WTC11 (cell line): ENCODE data around the gene EXOC4. TPM values are rescaled to one million over a fixed set of nuclear protein-coding genes. Genes with fewer than 3 reads are reported as not detected.

Experiments
- ATAC-seq: fragments of 200-7000 bp; cut with Tn5 transposase; 2 replicates; pipeline ENCODE4 v1.10.0; 2021; ENCODE audit warnings: mild to moderate bottlenecking, moderate library complexity
- CTCF ChIA-PET: fragments of 300-600 bp; sonication (Branson Sonifier 250); formaldehyde crosslinking; loops from one replicate; lab custom pipeline; 2021; ENCODE audit warnings: antibody characterized with exemption; lab: Charles Lee
- POLR2A ChIA-PET: fragments of 350-600 bp; sonication (Branson Sonifier 250); formaldehyde crosslinking; loops from one replicate; lab custom pipeline; 2021; ENCODE audit warnings: antibody characterized with exemption; lab: Charles Lee
- DNase-seq: peaks from one replicate; pipeline ENCODE4 v3.0.0; 2021; ENCODE audit warnings: low spot score
- H3K27ac Mint-ChIP-seq: 2 replicates; pipeline ENCODE4 v1.8.0; 2021; ENCODE audit warnings: mixed read lengths
- H3K27me3 Mint-ChIP-seq: 2 replicates; pipeline ENCODE4 v1.8.0; 2021; ENCODE audit warnings: low read depth, mild to moderate bottlenecking, moderate library complexity, mixed read lengths
- H3K36me3 Mint-ChIP-seq: 2 replicates; pipeline ENCODE4 v1.8.0; 2021; ENCODE audit warnings: mixed read lengths
- H3K4me1 Mint-ChIP-seq: 2 replicates; pipeline ENCODE4 v1.8.0; 2022; ENCODE audit warnings: mixed read lengths
- H3K4me3 Mint-ChIP-seq: 2 replicates; pipeline ENCODE4 v1.8.0; 2021; ENCODE audit warnings: mild to moderate bottlenecking, moderate library complexity, mixed read lengths
- H3K9me3 Mint-ChIP-seq: 2 replicates; pipeline ENCODE4 v1.8.0; 2021; ENCODE audit warnings: mixed read lengths
- ATF1 ChIP-seq: sonication (generic); formaldehyde crosslinking; IDR thresholded peaks from 2 replicates; pipeline ENCODE4 v1.8.1; 2023; ENCODE audit warnings: mild to moderate bottlenecking, moderate library complexity, missing genetic modification reagents
- ESRRA ChIP-seq: sonication (generic); formaldehyde crosslinking; IDR thresholded peaks from 2 replicates; pipeline ENCODE4 v1.8.1; 2022; ENCODE audit warnings: mild to moderate bottlenecking, missing genetic modification reagents, borderline replicate concordance
- GTF2I ChIP-seq: fragments of 250-450 bp; sonication (Bioruptor Pico); conservative IDR thresholded peaks from 2 replicates; pipeline ENCODE4 v1.4.0; 2021; ENCODE audit warnings: mild to moderate bottlenecking
- MYBL2 ChIP-seq: sonication (generic); formaldehyde crosslinking; IDR thresholded peaks from 2 replicates; pipeline ENCODE4 v1.8.1; 2023; ENCODE audit warnings: mild to moderate bottlenecking, moderate library complexity, missing genetic modification reagents
- RELA ChIP-seq: sonication (generic); formaldehyde crosslinking; IDR thresholded peaks from 2 replicates; pipeline ENCODE4 v1.8.1; 2022; ENCODE audit warnings: missing genetic modification reagents, mild to moderate bottlenecking, borderline replicate concordance
- SOX15 ChIP-seq: fragments of 250-450 bp; sonication (Bioruptor Pico); IDR thresholded peaks from 2 replicates; pipeline ENCODE4 v1.9.0; 2021; ENCODE audit warnings: mild to moderate bottlenecking
- TCF7 ChIP-seq: sonication (generic); formaldehyde crosslinking; IDR thresholded peaks from 2 replicates; pipeline ENCODE4 v1.8.0; 2022; ENCODE audit warnings: mild to moderate bottlenecking, low read depth, missing genetic modification reagents, moderate library complexity
- ZNF121 ChIP-seq: sonication (generic); formaldehyde crosslinking; IDR thresholded peaks from 2 replicates; pipeline ENCODE4 v1.8.0; 2023; ENCODE audit warnings: missing genetic modification reagents
- total RNA-seq: library from RNA; stranded (reverse); gene quantifications from 3 replicates; pipeline ENCODE4 v1.2.3, GENCODE V29; 2021
- TF ChIP-seq, protein P1 (sequence below): sonication (generic); formaldehyde crosslinking; IDR thresholded peaks from 2 replicates; pipeline ENCODE4 v1.8.0; 2022; ENCODE audit warnings: mild to moderate bottlenecking, missing genetic modification reagents
- TF ChIP-seq, protein P2 (sequence below): sonication (generic); formaldehyde crosslinking; IDR thresholded peaks from 2 replicates; pipeline ENCODE4 v1.8.0; 2023; ENCODE audit warnings: missing genetic modification reagents
- TF ChIP-seq, protein P3 (sequence below): fragments of 250-450 bp; sonication (Bioruptor Pico); IDR thresholded peaks from 2 replicates; pipeline ENCODE4 v1.9.0; 2021; ENCODE audit warnings: mild to moderate bottlenecking
- TF ChIP-seq, protein P4 (sequence below): sonication (generic); formaldehyde crosslinking; IDR thresholded peaks from 2 replicates; pipeline ENCODE4 v1.8.1; 2022; ENCODE audit warnings: low read depth, missing genetic modification reagents, borderline replicate concordance
- TF ChIP-seq, protein P5 (sequence below): sonication (generic); formaldehyde crosslinking; IDR thresholded peaks from 2 replicates; pipeline ENCODE4 v1.8.1; 2023; ENCODE audit warnings: mild to moderate bottlenecking, missing genetic modification reagents, moderate library complexity
- TF ChIP-seq, protein P6 (sequence below): sonication (generic); formaldehyde crosslinking; conservative IDR thresholded peaks from 2 replicates; pipeline ENCODE4 v1.8.1; 2022; ENCODE audit warnings: mild to moderate bottlenecking, missing genetic modification reagents
- TF ChIP-seq, protein P7 (sequence below): sonication (generic); formaldehyde crosslinking; IDR thresholded peaks from 2 replicates; pipeline ENCODE4 v1.8.1; 2023; ENCODE audit warnings: mild to moderate bottlenecking, missing genetic modification reagents

EXOC4 gene
- total RNA-seq, 1 experiment from 2014 or later: 62.0 TPM

DNA sequence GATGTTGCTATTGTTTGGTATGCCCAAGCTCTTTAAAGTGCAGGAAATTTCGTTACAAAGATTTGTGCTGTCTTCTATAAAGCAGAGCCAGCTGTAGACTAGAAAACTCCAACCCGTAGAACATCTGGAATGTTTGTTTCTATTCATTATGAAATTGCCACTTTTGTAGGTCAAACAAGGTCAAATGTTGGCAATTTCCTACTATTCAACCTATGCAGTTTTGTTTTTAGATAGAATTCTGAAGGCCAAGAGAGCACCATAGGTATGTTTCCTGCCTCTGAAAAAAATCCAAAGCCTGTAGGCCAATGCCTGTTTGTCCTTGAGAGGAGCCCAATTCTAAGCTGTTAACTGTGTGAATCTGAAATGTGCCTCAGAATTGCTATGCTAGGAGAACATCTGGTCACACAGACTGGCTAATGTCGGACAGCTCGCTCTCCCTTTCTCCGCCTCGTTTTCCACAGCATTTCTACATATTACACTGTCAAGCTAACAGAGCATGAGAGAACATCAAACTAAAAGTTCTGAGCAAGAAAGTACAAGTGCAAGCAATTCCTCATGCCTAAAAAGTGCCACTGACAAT lies 607.1 kb downstream of the EXOC4 start (continued):
- TF ChIP-seq, protein P1, sequence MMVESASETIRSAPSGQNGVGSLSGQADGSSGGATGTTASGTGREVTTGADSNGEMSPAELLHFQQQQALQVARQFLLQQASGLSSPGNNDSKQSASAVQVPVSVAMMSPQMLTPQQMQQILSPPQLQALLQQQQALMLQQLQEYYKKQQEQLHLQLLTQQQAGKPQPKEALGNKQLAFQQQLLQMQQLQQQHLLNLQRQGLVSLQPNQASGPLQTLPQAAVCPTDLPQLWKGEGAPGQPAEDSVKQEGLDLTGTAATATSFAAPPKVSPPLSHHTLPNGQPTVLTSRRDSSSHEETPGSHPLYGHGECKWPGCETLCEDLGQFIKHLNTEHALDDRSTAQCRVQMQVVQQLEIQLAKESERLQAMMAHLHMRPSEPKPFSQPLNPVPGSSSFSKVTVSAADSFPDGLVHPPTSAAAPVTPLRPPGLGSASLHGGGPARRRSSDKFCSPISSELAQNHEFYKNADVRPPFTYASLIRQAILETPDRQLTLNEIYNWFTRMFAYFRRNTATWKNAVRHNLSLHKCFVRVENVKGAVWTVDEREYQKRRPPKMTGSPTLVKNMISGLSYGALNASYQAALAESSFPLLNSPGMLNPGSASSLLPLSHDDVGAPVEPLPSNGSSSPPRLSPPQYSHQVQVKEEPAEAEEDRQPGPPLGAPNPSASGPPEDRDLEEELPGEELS: no peak
- no peak for TF ChIP-seq GTF2I (CRISPR knock-in tag)
- no peak for TF ChIP-seq SOX15 (CRISPR knock-in tag)
- TF ChIP-seq ESRRA: no peak
- TF ChIP-seq, protein P2, sequence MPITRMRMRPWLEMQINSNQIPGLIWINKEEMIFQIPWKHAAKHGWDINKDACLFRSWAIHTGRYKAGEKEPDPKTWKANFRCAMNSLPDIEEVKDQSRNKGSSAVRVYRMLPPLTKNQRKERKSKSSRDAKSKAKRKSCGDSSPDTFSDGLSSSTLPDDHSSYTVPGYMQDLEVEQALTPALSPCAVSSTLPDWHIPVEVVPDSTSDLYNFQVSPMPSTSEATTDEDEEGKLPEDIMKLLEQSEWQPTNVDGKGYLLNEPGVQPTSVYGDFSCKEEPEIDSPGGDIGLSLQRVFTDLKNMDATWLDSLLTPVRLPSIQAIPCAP: no peak
- no peak for TF ChIP-seq ATF1
- TF ChIP-seq, protein P3, sequence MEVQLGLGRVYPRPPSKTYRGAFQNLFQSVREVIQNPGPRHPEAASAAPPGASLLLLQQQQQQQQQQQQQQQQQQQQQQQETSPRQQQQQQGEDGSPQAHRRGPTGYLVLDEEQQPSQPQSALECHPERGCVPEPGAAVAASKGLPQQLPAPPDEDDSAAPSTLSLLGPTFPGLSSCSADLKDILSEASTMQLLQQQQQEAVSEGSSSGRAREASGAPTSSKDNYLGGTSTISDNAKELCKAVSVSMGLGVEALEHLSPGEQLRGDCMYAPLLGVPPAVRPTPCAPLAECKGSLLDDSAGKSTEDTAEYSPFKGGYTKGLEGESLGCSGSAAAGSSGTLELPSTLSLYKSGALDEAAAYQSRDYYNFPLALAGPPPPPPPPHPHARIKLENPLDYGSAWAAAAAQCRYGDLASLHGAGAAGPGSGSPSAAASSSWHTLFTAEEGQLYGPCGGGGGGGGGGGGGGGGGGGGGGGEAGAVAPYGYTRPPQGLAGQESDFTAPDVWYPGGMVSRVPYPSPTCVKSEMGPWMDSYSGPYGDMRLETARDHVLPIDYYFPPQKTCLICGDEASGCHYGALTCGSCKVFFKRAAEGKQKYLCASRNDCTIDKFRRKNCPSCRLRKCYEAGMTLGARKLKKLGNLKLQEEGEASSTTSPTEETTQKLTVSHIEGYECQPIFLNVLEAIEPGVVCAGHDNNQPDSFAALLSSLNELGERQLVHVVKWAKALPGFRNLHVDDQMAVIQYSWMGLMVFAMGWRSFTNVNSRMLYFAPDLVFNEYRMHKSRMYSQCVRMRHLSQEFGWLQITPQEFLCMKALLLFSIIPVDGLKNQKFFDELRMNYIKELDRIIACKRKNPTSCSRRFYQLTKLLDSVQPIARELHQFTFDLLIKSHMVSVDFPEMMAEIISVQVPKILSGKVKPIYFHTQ: no peak
- TF ChIP-seq, protein P4, sequence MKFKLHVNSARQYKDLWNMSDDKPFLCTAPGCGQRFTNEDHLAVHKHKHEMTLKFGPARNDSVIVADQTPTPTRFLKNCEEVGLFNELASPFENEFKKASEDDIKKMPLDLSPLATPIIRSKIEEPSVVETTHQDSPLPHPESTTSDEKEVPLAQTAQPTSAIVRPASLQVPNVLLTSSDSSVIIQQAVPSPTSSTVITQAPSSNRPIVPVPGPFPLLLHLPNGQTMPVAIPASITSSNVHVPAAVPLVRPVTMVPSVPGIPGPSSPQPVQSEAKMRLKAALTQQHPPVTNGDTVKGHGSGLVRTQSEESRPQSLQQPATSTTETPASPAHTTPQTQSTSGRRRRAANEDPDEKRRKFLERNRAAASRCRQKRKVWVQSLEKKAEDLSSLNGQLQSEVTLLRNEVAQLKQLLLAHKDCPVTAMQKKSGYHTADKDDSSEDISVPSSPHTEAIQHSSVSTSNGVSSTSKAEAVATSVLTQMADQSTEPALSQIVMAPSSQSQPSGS (CRISPR knock-in tag): no peak
- no peak for TF ChIP-seq MYBL2 (CRISPR knock-in tag)

DNA sequence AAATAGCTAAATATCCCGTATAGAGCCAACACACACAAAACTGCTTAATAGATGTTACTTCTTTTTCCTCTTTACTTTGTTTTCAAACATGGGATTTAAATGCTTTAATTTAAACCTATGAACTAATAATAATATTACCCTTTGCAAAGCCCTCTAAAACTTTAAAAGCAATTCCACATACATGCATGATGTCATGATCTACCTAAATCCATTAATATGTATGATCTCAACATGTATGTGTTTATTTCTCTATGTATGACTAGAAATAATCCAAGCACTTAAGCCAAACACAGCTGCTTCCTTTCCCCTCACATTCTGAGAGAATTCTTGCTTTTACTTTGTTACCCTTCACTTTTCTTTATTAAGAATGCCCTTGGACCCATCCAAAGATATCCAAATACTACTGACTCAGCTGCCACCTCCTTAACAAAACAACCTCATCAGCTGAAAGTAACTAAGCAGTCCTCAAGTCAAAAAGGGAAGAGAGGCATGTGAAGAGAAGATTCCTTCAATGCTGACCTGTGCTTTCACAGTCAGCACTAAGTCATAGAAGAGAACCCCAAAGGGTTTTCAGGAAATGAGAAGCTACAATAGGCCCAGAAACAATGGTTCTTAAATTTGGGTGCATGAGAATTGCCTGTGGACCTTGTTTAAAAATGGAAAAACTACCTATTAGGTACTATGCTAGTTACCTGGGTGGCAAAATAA lies 607.9 kb downstream of the EXOC4 start:
- POLR2A ChIA-PET: interaction anchor here (0.6 kb wide), 1 partner anchor 23 kb away, joined by 6 read pairs; no protein-coding TSS in a partner anchor
- TF ChIP-seq GTF2I (CRISPR knock-in tag) (no peak), TCF7 (CRISPR knock-in tag) (no peak), ZNF121 (no peak), RELA (no peak)
- TF ChIP-seq, protein P5, sequence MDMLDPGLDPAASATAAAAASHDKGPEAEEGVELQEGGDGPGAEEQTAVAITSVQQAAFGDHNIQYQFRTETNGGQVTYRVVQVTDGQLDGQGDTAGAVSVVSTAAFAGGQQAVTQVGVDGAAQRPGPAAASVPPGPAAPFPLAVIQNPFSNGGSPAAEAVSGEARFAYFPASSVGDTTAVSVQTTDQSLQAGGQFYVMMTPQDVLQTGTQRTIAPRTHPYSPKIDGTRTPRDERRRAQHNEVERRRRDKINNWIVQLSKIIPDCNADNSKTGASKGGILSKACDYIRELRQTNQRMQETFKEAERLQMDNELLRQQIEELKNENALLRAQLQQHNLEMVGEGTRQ (CRISPR knock-in tag): no peak
- TF ChIP-seq, protein P6, sequence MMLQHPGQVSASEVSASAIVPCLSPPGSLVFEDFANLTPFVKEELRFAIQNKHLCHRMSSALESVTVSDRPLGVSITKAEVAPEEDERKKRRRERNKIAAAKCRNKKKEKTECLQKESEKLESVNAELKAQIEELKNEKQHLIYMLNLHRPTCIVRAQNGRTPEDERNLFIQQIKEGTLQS (CRISPR knock-in tag): no peak
- TF ChIP-seq, protein P7, sequence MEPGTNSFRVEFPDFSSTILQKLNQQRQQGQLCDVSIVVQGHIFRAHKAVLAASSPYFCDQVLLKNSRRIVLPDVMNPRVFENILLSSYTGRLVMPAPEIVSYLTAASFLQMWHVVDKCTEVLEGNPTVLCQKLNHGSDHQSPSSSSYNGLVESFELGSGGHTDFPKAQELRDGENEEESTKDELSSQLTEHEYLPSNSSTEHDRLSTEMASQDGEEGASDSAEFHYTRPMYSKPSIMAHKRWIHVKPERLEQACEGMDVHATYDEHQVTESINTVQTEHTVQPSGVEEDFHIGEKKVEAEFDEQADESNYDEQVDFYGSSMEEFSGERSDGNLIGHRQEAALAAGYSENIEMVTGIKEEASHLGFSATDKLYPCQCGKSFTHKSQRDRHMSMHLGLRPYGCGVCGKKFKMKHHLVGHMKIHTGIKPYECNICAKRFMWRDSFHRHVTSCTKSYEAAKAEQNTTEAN (CRISPR knock-in tag): no peak
- peaks cover 21% of the 10 kb centered on the region for H3K4me1 Mint-ChIP-seq
- H3K36me3 Mint-ChIP-seq: 0 out of 2 replicates have a peak, but pooled peaks cover 3% of the 10 kb centered on the region
- no peak overlapping the region for H3K27ac Mint-ChIP-seq
- H3K4me3 Mint-ChIP-seq: no peak overlapping the region
- H3K27me3 Mint-ChIP-seq: no peaks in the 10 kb centered on the region
- DNase-seq (no peak), ATAC-seq (no peak)
- CTCF ChIA-PET: no interaction called here
- peaks cover 14% of the 10 kb centered on the region for H3K9me3 Mint-ChIP-seq
